WTC11 (cell line): ENCODE data around the gene PKMYT1. TPM values are rescaled to one million over a fixed set of nuclear protein-coding genes. Genes with fewer than 3 reads are reported as not detected.

Experiments
- ATAC-seq: fragments of 200-7000 bp; cut with Tn5 transposase; 2 replicates; pipeline ENCODE4 v1.10.0; 2021; ENCODE audit warnings: mild to moderate bottlenecking, moderate library complexity
- CTCF ChIA-PET: fragments of 300-600 bp; sonication (Branson Sonifier 250); formaldehyde crosslinking; loops from one replicate; lab custom pipeline; 2021; ENCODE audit warnings: antibody characterized with exemption; lab: Charles Lee
- POLR2A ChIA-PET: fragments of 350-600 bp; sonication (Branson Sonifier 250); formaldehyde crosslinking; loops from one replicate; lab custom pipeline; 2021; ENCODE audit warnings: antibody characterized with exemption; lab: Charles Lee
- DNase-seq: peaks from one replicate; pipeline ENCODE4 v3.0.0; 2021; ENCODE audit warnings: low spot score
- H3K27ac Mint-ChIP-seq: 2 replicates; pipeline ENCODE4 v1.8.0; 2021; ENCODE audit warnings: mixed read lengths
- H3K27me3 Mint-ChIP-seq: 2 replicates; pipeline ENCODE4 v1.8.0; 2021; ENCODE audit warnings: low read depth, mild to moderate bottlenecking, moderate library complexity, mixed read lengths
- H3K36me3 Mint-ChIP-seq: 2 replicates; pipeline ENCODE4 v1.8.0; 2021; ENCODE audit warnings: mixed read lengths
- H3K4me1 Mint-ChIP-seq: 2 replicates; pipeline ENCODE4 v1.8.0; 2022; ENCODE audit warnings: mixed read lengths
- H3K4me3 Mint-ChIP-seq: 2 replicates; pipeline ENCODE4 v1.8.0; 2021; ENCODE audit warnings: mild to moderate bottlenecking, moderate library complexity, mixed read lengths
- H3K9me3 Mint-ChIP-seq: 2 replicates; pipeline ENCODE4 v1.8.0; 2021; ENCODE audit warnings: mixed read lengths
- ELF4 ChIP-seq: sonication (generic); formaldehyde crosslinking; IDR thresholded peaks from 2 replicates; pipeline ENCODE4 v1.8.1; 2022; ENCODE audit warnings: low read depth, mild to moderate bottlenecking, moderate library complexity, missing genetic modification reagents
- EMX1 ChIP-seq: fragments of 250-450 bp; sonication (Bioruptor Pico); IDR thresholded peaks from 2 replicates; pipeline ENCODE4 v1.8.0; 2021; ENCODE audit warnings: mild to moderate bottlenecking
- ETV6 ChIP-seq: sonication (generic); formaldehyde crosslinking; IDR thresholded peaks from 2 replicates; pipeline ENCODE4 v1.8.1; 2022; ENCODE audit warnings: mild to moderate bottlenecking, missing genetic modification reagents
- GABPB1 ChIP-seq: sonication (generic); formaldehyde crosslinking; IDR thresholded peaks from 2 replicates; pipeline ENCODE4 v1.8.1; 2023; ENCODE audit warnings: mild to moderate bottlenecking, missing genetic modification reagents
- JAZF1 ChIP-seq: fragments of 250-450 bp; sonication (Bioruptor Pico); IDR thresholded peaks from 2 replicates; pipeline ENCODE4 v1.9.0; 2021; ENCODE audit warnings: moderate library complexity, mild to moderate bottlenecking, inconsistent platforms
- NFE2L1 ChIP-seq: sonication (generic); formaldehyde crosslinking; IDR thresholded peaks from 2 replicates; pipeline ENCODE4 v1.8.1; 2023; ENCODE audit warnings: missing genetic modification reagents
- NFYB ChIP-seq: sonication (generic); formaldehyde crosslinking; conservative IDR thresholded peaks from 2 replicates; pipeline ENCODE4 v1.8.0; 2022; ENCODE audit warnings: low read depth, missing genetic modification reagents
- RELA ChIP-seq: sonication (generic); formaldehyde crosslinking; IDR thresholded peaks from 2 replicates; pipeline ENCODE4 v1.8.1; 2022; ENCODE audit warnings: missing genetic modification reagents, mild to moderate bottlenecking, borderline replicate concordance
- ZNF121 ChIP-seq: sonication (generic); formaldehyde crosslinking; IDR thresholded peaks from 2 replicates; pipeline ENCODE4 v1.8.0; 2023; ENCODE audit warnings: missing genetic modification reagents
- ZNF423 ChIP-seq: fragments of 250-450 bp; sonication (Bioruptor Pico); IDR thresholded peaks from 2 replicates; pipeline ENCODE4 v2.1.2; 2022; ENCODE audit warnings: mild to moderate bottlenecking, moderate library complexity
- total RNA-seq: library from RNA; stranded (reverse); gene quantifications from 3 replicates; pipeline ENCODE4 v1.2.3, GENCODE V29; 2021
- TF ChIP-seq, protein P1 (sequence below): sonication (generic); formaldehyde crosslinking; IDR thresholded peaks from 2 replicates; pipeline ENCODE4 v1.8.1; 2022; ENCODE audit warnings: mild to moderate bottlenecking, moderate library complexity, missing genetic modification reagents
- TF ChIP-seq, protein P2 (sequence below): fragments of 250-450 bp; sonication (Bioruptor Pico); IDR thresholded peaks from 2 replicates; pipeline ENCODE4 v2.1.2; 2022; ENCODE audit warnings: mild to moderate bottlenecking, moderate library complexity
- TF ChIP-seq, protein P3 (sequence below): sonication (generic); formaldehyde crosslinking; IDR thresholded peaks from 2 replicates; pipeline ENCODE4 v1.8.1; 2023; ENCODE audit warnings: mild to moderate bottlenecking, moderate library complexity, missing genetic modification reagents
- TF ChIP-seq, protein P4 (sequence below): sonication (generic); formaldehyde crosslinking; IDR thresholded peaks from 2 replicates; pipeline ENCODE4 v1.8.1; 2022; ENCODE audit warnings: mild to moderate bottlenecking, missing genetic modification reagents, moderate library complexity, borderline replicate concordance
- TF ChIP-seq, protein P5 (sequence below): fragments of 250-450 bp; sonication (Bioruptor Pico); IDR thresholded peaks from 2 replicates; pipeline ENCODE4 v1.9.0; 2021; ENCODE audit warnings: mild to moderate bottlenecking
- TF ChIP-seq, protein P6 (sequence below): fragments of 250-450 bp; sonication (Bioruptor Pico); IDR thresholded peaks from 2 replicates; pipeline ENCODE4 v1.8.0; 2021; ENCODE audit warnings: mild to moderate bottlenecking
- TF ChIP-seq, protein P7 (sequence below): fragments of 250-450 bp; sonication (Bioruptor Pico); IDR thresholded peaks from 2 replicates; pipeline ENCODE4 v1.9.0; 2021; ENCODE audit warnings: mild to moderate bottlenecking, borderline replicate concordance
- TF ChIP-seq, protein P8 (sequence below): sonication (generic); formaldehyde crosslinking; IDR thresholded peaks from 2 replicates; pipeline ENCODE4 v1.8.0; 2022; ENCODE audit warnings: missing genetic modification reagents
- TF ChIP-seq, protein P9 (sequence below): sonication (generic); formaldehyde crosslinking; conservative IDR thresholded peaks from 2 replicates; pipeline ENCODE4 v1.8.1; 2023; ENCODE audit warnings: mild to moderate bottlenecking, low read depth, missing genetic modification reagents, moderate library complexity

The PKMYT1 gene
- total RNA-seq, 1 experiment from 2014 or later: 120 TPM

DNA sequence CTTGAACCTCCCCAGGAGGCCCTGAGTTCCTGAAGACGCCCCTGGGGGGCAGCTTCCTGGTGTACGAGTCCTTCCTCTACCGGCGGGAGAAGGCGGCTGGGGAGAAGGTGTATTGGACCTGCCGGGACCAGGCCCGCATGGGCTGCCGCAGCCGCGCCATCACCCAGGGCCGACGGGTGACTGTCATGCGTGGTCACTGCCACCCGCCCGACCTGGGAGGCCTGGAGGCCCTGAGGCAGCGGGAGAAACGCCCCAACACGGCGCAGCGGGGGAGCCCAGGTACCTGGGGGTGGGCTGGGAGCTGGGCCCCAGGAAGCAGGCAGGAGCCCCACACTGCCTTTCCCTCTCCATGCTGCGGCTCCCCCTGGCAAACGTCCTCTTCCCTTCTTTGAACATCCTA is 46.5 kb downstream of the PKMYT1 start:
- no peak overlapping the region for H3K27ac Mint-ChIP-seq
- TF ChIP-seq, protein P1, sequence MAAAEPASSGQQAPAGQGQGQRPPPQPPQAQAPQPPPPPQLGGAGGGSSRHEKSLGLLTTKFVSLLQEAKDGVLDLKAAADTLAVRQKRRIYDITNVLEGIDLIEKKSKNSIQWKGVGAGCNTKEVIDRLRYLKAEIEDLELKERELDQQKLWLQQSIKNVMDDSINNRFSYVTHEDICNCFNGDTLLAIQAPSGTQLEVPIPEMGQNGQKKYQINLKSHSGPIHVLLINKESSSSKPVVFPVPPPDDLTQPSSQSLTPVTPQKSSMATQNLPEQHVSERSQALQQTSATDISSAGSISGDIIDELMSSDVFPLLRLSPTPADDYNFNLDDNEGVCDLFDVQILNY: no peak
- no peak for TF ChIP-seq EMX1 (CRISPR knock-in tag)
- TF ChIP-seq ZNF423 (CRISPR knock-in tag): no peak
- TF ChIP-seq, protein P2, sequence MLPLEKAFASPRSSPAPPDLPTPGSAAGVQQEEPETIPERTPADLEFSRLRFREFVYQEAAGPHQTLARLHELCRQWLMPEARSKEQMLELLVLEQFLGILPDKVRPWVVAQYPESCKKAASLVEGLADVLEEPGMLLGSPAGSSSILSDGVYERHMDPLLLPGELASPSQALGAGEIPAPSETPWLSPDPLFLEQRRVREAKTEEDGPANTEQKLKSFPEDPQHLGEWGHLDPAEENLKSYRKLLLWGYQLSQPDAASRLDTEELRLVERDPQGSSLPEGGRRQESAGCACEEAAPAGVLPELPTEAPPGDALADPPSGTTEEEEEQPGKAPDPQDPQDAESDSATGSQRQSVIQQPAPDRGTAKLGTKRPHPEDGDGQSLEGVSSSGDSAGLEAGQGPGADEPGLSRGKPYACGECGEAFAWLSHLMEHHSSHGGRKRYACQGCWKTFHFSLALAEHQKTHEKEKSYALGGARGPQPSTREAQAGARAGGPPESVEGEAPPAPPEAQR (CRISPR knock-in tag): no peak
- TF ChIP-seq, protein P3, sequence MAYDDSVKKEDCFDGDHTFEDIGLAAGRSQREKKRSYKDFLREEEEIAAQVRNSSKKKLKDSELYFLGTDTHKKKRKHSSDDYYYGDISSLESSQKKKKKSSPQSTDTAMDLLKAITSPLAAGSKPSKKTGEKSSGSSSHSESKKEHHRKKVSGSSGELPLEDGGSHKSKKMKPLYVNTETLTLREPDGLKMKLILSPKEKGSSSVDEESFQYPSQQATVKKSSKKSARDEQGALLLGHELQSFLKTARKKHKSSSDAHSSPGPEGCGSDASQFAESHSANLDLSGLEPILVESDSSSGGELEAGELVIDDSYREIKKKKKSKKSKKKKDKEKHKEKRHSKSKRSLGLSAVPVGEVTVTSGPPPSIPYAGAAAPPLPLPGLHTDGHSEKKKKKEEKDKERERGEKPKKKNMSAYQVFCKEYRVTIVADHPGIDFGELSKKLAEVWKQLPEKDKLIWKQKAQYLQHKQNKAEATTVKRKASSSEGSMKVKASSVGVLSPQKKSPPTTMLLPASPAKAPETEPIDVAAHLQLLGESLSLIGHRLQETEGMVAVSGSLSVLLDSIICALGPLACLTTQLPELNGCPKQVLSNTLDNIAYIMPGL (CRISPR knock-in tag): no peak
- TF ChIP-seq, protein P4, sequence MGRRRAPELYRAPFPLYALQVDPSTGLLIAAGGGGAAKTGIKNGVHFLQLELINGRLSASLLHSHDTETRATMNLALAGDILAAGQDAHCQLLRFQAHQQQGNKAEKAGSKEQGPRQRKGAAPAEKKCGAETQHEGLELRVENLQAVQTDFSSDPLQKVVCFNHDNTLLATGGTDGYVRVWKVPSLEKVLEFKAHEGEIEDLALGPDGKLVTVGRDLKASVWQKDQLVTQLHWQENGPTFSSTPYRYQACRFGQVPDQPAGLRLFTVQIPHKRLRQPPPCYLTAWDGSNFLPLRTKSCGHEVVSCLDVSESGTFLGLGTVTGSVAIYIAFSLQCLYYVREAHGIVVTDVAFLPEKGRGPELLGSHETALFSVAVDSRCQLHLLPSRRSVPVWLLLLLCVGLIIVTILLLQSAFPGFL: no peak
- no peak for TF ChIP-seq NFE2L1 (CRISPR knock-in tag)
- TF ChIP-seq, protein P5, sequence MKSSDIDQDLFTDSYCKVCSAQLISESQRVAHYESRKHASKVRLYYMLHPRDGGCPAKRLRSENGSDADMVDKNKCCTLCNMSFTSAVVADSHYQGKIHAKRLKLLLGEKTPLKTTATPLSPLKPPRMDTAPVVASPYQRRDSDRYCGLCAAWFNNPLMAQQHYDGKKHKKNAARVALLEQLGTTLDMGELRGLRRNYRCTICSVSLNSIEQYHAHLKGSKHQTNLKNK (CRISPR knock-in tag): no peak
- TF ChIP-seq GABPB1 (CRISPR knock-in tag): no peak
- TF ChIP-seq, protein P6, sequence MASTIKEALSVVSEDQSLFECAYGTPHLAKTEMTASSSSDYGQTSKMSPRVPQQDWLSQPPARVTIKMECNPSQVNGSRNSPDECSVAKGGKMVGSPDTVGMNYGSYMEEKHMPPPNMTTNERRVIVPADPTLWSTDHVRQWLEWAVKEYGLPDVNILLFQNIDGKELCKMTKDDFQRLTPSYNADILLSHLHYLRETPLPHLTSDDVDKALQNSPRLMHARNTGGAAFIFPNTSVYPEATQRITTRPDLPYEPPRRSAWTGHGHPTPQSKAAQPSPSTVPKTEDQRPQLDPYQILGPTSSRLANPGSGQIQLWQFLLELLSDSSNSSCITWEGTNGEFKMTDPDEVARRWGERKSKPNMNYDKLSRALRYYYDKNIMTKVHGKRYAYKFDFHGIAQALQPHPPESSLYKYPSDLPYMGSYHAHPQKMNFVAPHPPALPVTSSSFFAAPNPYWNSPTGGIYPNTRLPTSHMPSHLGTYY (CRISPR knock-in tag): no peak
- no peak for TF ChIP-seq NFYB (CRISPR knock-in tag)
- TF ChIP-seq RELA (CRISPR knock-in tag): no peak
- TF ChIP-seq, protein P7, sequence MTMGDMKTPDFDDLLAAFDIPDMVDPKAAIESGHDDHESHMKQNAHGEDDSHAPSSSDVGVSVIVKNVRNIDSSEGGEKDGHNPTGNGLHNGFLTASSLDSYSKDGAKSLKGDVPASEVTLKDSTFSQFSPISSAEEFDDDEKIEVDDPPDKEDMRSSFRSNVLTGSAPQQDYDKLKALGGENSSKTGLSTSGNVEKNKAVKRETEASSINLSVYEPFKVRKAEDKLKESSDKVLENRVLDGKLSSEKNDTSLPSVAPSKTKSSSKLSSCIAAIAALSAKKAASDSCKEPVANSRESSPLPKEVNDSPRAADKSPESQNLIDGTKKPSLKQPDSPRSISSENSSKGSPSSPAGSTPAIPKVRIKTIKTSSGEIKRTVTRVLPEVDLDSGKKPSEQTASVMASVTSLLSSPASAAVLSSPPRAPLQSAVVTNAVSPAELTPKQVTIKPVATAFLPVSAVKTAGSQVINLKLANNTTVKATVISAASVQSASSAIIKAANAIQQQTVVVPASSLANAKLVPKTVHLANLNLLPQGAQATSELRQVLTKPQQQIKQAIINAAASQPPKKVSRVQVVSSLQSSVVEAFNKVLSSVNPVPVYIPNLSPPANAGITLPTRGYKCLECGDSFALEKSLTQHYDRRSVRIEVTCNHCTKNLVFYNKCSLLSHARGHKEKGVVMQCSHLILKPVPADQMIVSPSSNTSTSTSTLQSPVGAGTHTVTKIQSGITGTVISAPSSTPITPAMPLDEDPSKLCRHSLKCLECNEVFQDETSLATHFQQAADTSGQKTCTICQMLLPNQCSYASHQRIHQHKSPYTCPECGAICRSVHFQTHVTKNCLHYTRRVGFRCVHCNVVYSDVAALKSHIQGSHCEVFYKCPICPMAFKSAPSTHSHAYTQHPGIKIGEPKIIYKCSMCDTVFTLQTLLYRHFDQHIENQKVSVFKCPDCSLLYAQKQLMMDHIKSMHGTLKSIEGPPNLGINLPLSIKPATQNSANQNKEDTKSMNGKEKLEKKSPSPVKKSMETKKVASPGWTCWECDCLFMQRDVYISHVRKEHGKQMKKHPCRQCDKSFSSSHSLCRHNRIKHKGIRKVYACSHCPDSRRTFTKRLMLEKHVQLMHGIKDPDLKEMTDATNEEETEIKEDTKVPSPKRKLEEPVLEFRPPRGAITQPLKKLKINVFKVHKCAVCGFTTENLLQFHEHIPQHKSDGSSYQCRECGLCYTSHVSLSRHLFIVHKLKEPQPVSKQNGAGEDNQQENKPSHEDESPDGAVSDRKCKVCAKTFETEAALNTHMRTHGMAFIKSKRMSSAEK (CRISPR knock-in tag): no peak
- no peak for TF ChIP-seq ELF4 (CRISPR knock-in tag)
- TF ChIP-seq, protein P8, sequence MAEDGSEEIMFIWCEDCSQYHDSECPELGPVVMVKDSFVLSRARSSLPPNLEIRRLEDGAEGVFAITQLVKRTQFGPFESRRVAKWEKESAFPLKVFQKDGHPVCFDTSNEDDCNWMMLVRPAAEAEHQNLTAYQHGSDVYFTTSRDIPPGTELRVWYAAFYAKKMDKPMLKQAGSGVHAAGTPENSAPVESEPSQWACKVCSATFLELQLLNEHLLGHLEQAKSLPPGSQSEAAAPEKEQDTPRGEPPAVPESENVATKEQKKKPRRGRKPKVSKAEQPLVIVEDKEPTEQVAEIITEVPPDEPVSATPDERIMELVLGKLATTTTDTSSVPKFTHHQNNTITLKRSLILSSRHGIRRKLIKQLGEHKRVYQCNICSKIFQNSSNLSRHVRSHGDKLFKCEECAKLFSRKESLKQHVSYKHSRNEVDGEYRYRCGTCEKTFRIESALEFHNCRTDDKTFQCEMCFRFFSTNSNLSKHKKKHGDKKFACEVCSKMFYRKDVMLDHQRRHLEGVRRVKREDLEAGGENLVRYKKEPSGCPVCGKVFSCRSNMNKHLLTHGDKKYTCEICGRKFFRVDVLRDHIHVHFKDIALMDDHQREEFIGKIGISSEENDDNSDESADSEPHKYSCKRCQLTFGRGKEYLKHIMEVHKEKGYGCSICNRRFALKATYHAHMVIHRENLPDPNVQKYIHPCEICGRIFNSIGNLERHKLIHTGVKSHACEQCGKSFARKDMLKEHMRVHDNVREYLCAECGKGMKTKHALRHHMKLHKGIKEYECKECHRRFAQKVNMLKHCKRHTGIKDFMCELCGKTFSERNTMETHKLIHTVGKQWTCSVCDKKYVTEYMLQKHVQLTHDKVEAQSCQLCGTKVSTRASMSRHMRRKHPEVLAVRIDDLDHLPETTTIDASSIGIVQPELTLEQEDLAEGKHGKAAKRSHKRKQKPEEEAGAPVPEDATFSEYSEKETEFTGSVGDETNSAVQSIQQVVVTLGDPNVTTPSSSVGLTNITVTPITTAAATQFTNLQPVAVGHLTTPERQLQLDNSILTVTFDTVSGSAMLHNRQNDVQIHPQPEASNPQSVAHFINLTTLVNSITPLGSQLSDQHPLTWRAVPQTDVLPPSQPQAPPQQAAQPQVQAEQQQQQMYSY (CRISPR knock-in tag): no peak
- TF ChIP-seq ZNF121 (CRISPR knock-in tag): no peak
- TF ChIP-seq, protein P9, sequence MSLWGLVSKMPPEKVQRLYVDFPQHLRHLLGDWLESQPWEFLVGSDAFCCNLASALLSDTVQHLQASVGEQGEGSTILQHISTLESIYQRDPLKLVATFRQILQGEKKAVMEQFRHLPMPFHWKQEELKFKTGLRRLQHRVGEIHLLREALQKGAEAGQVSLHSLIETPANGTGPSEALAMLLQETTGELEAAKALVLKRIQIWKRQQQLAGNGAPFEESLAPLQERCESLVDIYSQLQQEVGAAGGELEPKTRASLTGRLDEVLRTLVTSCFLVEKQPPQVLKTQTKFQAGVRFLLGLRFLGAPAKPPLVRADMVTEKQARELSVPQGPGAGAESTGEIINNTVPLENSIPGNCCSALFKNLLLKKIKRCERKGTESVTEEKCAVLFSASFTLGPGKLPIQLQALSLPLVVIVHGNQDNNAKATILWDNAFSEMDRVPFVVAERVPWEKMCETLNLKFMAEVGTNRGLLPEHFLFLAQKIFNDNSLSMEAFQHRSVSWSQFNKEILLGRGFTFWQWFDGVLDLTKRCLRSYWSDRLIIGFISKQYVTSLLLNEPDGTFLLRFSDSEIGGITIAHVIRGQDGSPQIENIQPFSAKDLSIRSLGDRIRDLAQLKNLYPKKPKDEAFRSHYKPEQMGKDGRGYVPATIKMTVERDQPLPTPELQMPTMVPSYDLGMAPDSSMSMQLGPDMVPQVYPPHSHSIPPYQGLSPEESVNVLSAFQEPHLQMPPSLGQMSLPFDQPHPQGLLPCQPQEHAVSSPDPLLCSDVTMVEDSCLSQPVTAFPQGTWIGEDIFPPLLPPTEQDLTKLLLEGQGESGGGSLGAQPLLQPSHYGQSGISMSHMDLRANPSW (CRISPR knock-in tag): no peak
- no peak for TF ChIP-seq JAZF1 (CRISPR knock-in tag)
- TF ChIP-seq ETV6 (CRISPR knock-in tag): no peak
- no peaks in the 10 kb centered on the region for H3K9me3 Mint-ChIP-seq
- ATAC-seq: no peak
- ChIA-PET POLR2A (no interaction called here), CTCF (interaction anchor here (1.1 kb wide), 1 partner anchor 125 kb away, joined by 3 read pairs; no protein-coding TSS in a partner anchor)
- no peaks in the 10 kb centered on the region; the same call in 1 of the 2 replicates for H3K36me3 Mint-ChIP-seq
- no peak overlapping the region for H3K4me3 Mint-ChIP-seq
- H3K27me3 Mint-ChIP-seq: no peaks in the 10 kb centered on the region
- peaks cover 5% of the 10 kb centered on the region for H3K4me1 Mint-ChIP-seq
- DNase-seq: no peak
